Stimulated activated CD8-positive, alpha-beta memory T cell treated with anti-CD3 and anti-CD28 coated beads, Interleukin-12 subunit alpha, Interleukin-12 subunit beta, amount 100 ng/mL, for 4 hours (primary cell): Measurements from ENCODE around the gene RPL35.

Source experiments
- DNase-seq: peaks from one replicate; pipeline ENCODE4 v3.0.0-alpha.2; 2020; ENCODE audit warnings: low read depth

RPL35 gene

GRCh38 chr9:124877021-124877782, 15.4 kb upstream of the RPL35 start:
- DNase-seq, result no peak

GRCh38 chr9:124875501-124875900, 13.7 kb upstream of the RPL35 start:
- no peak for DNase-seq

- no peak for DNase-seq
Observed at GRCh38 chr9:124873664-124874063, 11.9 kb upstream of the RPL35 start.

DNA sequence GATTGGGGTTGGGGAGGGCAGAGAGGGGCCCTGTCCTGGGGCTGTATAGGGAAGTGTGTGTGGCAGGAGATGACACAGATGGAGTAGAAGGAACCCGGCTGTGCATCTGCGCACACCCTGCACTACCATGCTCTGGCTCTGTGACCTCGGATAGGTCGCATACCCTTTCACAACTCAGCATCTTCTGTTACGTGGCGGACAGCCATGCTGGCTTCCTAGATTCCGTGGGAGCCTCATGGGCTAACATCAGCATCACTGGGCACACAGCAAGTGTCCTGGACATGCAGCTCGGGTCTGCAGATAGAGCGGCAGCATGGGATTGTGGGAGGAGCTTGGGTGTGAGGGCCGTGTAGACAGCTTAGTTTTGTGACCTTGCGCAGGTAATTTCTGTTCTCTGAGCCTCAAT, 9.4 kb upstream of the RPL35 start:
- DNase-seq, result no peak

- DNase-seq, result no peak
Observed at GRCh38 chr9:124870723-124871122, 9.0 kb upstream of the RPL35 start.

DNA sequence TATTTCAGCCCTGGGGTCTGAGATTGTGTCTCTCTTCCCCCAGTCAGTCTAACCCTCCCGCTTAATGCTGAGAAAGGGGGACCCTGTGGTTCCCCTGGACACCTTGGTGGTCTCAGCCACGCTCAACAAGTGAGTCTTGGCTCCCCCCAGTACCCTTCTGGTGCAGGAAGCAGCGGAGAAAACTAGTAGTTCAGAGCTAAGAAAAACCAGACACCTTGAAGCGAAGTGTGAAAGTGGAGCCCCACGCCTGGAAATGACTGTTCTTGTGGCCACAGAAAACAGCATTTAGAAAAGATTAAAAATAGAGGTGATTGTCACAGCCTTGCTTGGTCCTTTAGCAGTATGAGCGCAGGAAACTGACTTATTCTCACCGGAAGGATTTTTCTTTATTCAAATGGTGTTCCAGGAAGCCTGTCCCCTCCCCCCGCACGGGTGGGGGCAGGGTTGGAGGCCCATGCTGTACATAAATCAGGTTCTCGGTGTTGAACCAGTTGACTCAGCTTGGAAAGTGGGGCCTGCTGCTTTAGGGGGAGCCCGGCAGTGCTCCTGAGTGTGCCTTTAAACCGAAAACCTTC, 8.3 kb upstream of the RPL35 start:
- peak; percentile 79 for DNase-seq

DNA sequence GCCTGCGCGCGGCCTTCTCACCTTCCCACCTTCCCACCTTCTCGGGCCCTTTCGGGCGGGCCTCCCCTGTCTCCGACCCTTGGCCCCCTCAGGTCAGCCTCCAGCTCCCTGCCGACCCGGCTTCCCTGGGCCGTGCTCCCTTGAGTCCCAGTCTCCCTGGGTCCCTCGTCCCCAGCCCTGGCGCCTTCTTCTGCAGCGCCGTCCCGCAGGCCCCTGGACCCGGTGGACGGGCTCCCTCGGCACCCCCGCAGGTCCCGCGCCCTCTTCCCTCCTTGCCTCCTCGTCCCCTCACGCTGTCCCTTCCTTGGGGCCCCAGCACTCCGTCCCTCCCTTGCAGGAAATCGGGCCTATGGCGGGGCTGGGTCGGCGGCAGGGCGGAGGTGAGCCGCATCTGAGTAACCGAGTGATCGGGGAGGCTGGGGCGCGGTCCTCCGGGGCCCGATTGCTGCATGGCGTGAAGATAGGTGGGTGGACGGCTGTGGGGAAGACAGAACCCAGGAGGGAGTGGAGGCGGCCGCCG, 7.8 kb upstream of the RPL35 start:
- DNase-seq, result no peak

GRCh38 chr9:124868511-124869465, 7.0 kb upstream of the RPL35 start:
- DNase-seq, result peak; percentile 94

DNA sequence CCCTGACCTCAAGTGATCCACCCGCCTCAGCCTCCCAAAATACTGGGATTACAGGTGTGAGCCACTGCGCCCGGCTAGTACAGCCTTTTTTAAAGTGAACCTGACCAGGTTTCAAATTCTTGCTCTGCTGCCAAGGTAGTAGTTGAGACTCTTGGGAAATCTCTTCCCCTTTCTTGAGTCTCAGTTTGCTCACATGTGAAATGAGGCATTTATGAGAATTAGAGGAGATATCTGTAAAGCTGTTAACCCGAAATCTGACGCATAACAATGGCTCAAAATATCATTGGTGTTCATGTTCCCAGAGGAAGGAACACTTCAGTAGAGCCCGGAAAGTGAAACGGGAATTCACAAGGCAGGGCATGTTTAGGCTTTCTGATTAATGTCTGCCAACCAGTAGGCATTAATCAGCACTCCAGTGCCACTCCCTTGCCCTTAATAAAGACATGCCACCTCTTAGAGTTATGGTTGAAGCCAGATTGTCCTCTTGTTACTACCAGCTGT, 1.7 kb upstream of the RPL35 start:
- no peak for DNase-seq

DNA sequence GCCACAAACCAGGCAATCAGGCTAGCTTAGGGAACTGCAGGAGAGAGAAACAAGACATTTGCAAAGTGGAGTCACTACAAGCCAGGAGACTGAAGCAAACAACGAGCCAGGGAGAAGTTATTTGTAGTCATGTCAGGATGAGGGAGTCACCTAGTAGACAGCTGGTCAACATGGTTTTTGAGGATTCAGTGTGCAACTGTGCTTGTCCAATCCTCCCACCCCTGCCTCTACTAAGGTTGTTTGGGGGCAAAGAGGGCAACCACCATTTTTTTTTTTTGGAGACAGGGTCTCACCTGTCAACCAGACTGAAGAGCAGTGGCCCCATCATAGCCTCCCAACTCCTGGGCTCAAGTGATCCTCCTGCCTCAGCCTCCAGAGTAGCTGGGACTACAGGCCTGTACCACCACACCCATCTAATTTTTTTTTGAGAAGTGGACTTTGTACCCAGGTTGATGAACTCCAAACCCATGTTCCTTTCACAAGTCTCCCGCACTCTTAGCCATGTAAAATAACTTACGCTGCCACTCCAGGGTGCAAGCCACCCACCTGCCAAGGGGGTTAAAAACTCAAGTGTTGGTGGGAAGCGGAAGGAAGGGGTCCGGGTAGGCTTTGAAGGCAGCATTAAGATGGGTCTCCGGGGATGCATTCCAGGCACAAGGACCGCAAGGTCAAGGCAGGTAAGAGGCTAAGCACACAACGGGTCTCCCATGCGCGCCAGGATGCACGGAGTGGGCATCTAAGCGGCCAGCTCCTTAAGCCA, 995 bp downstream of the RPL35 start:
- no peak for DNase-seq

- DNase-seq, result no peak
Observed at GRCh38 chr9:124859803-124860581, 1.8 kb downstream of the RPL35 start.

- DNase-seq, result no peak
Observed at GRCh38 chr9:124858330-124859046, 3.3 kb downstream of the RPL35 start.

DNA sequence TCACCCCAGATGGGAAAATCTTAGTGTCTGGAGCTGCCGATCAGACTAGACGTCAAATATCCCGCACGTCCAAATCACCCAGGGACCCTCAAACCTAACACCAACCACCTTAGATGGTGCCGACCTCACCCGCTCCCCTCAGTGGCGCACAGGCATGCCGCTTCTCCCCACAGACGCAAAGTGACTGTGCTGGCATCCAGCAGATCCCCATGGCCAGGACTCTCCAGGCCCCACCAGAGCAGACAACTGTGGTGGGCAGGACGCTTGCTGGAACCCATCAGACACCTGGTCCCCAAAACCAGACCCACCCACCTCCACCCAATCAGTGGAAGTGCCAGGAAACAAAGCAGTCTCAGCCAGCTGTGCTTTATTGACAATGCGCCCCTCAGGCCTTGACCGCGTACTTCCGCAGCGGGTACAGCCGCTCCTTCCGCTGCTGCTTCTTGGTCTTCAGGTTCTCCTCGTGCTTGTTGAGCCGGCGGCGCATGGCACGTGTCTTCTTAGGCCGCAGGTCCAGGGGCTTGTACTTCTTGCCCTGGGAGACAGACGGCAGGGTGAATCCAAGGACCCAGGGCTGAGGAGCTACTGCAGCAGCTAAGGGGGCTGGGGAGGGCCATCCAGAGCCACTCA, 4.1 kb downstream of the RPL35 start:
- DNase-seq, result no peak

- no peak for DNase-seq
Observed at GRCh38 chr9:124855944-124856765, 5.6 kb downstream of the RPL35 start.

GRCh38 chr9:124855566-124855943, 6.2 kb downstream of the RPL35 start:
- DNase-seq, result no peak

- no peak for DNase-seq
Observed at GRCh38 chr9:124854822-124855221, 6.9 kb downstream of the RPL35 start.

GRCh38 chr9:124854161-124854560, 7.6 kb downstream of the RPL35 start:
- no peak for DNase-seq

DNA sequence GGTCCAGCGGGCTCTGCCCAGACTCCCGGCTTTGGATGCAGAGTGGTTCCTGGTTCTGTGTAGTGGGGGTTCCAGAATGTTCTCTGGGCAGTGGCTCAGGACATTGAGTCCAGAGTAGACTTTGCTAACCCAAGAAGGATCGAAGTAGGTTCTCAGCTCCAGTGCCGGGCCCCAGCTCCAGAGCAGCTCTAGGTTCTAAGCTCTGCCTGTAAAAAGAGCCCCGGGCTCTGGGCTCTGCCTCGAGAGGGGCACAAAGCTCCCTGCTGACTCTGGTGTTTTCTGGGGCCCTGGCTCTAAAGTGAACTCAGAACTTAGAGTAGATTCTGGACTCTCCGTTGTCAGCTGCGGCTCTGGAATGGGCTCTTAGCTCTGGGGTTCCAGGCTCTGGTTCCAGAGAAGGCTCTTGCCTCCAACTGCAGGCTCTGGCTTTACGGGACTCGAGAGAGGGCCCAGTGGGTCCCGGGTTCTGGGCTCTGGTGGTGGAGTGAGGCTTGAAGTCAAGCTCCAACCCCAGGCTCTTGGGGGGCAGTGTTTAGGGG, 8.1 kb downstream of the RPL35 start:
- DNase-seq, result no peak
